HepG2 (cell line): ENCODE measurements around the gene MAP2K5. TPM values are rescaled to one million over a fixed set of nuclear protein-coding genes. Genes with fewer than 3 reads are reported as not detected.
A peak's percentile ranks its signal among the peaks of the same experiment; 100 is the strongest.

ENCODE experiments used
- CBX1 ChIP-seq: IDR thresholded peaks from one replicate; pipeline ENCODE4 v1.6.1; 2016; ENCODE audit warnings: antibody characterized with exemption, low read depth
- CEBPG ChIP-seq: IDR thresholded peaks from 2 replicates; pipeline ENCODE4 v1.6.1; 2016
- KDM5A ChIP-seq: fragments of 200-600 bp; sonication (generic); IDR thresholded peaks from 2 replicates; pipeline ENCODE4 v1.7.0; 2018; ENCODE audit warnings: antibody characterized with exemption, mild to moderate bottlenecking, low read length, borderline replicate concordance
- PLSCR1 ChIP-seq: sonication (generic); formaldehyde crosslinking; IDR thresholded peaks from 2 replicates; pipeline ENCODE4 v1.5.0; 2020; ENCODE audit warnings: missing genetic modification reagents, mild to moderate bottlenecking, borderline replicate concordance
- RELA ChIP-seq: sonication (generic); formaldehyde crosslinking; IDR thresholded peaks from 2 replicates; pipeline ENCODE4 v1.4.0; 2020; ENCODE audit warnings: missing genetic modification reagents
- ZBTB7A ChIP-seq: sonication (generic); formaldehyde crosslinking; IDR thresholded peaks from 2 replicates; pipeline ENCODE4 v1.8.0; 2022; ENCODE audit warnings: mild to moderate bottlenecking, missing genetic modification reagents
- ZFP91 ChIP-seq: sonication (generic); formaldehyde crosslinking; IDR thresholded peaks from 2 replicates; pipeline ENCODE4 v1.9.0; 2022; ENCODE audit warnings: missing genetic modification reagents, mild to moderate bottlenecking, borderline replicate concordance
- ZGPAT ChIP-seq: IDR thresholded peaks from 2 replicates; pipeline ENCODE4 v1.6.1; 2016; ENCODE audit warnings: mild to moderate bottlenecking
- ZMYM3 ChIP-seq: sonication (generic); formaldehyde crosslinking; IDR thresholded peaks from 2 replicates; pipeline ENCODE4 v1.5.1; 2020; ENCODE audit warnings: mild to moderate bottlenecking, missing genetic modification reagents
- ZNF773 ChIP-seq: sonication (generic); formaldehyde crosslinking; IDR thresholded peaks from 2 replicates; pipeline ENCODE4 v1.4.0; 2020; ENCODE audit warnings: missing genetic modification reagents, borderline replicate concordance
- ZSCAN21 ChIP-seq: sonication (generic); formaldehyde crosslinking; IDR thresholded peaks from 2 replicates; pipeline ENCODE4 v1.8.0; 2022; ENCODE audit warnings: mild to moderate bottlenecking, missing genetic modification reagents, moderate library complexity, borderline replicate concordance
- polyA plus RNA-seq, 8 experiments: library from polyadenylated mRNA; depleted of rRNA in 3 of 8; stranded (reverse) in 7 of 8; unstranded in 1 of 8; fragments of >200 nt; fragmentation: Illumina TruSeq in 4 of 8; extraction: Trizol in 4 of 8; gene quantifications; 2 replicates each; pipeline versions ENCODE4 v1.2.1 to v1.2.3, GENCODE V29; 2011 to 2016; ENCODE audit warnings: low read depth in 4 of 8, missing spikeins in 1 of 8, mixed read lengths in 1 of 8; ENCODE audit not compliant: insufficient read depth in 1 of 8
- total RNA-seq, 5 experiments: library from RNA; depleted of rRNA; stranded (reverse); fragments of >200 nt; fragmentation: Illumina TruSeq; extraction: Trizol; gene quantifications; 2 replicates each; pipeline ENCODE4 v1.2.3, GENCODE V29; 2016; ENCODE audit warnings: low read depth in 1 of 5
- TF ChIP-seq, protein P1 (sequence below): sonication (generic); formaldehyde crosslinking; IDR thresholded peaks from one replicate; pipeline ENCODE4 v1.5.1; 2020; ENCODE audit warnings: mild to moderate bottlenecking, missing genetic modification reagents; ENCODE audit errors: not compliant biosample characterization
- TF ChIP-seq, protein P2 (sequence below): sonication (generic); IDR thresholded peaks from 2 replicates; pipeline ENCODE4 v1.6.1; 2016; ENCODE audit warnings: low read depth, borderline replicate concordance
- TF ChIP-seq, protein P3 (sequence below): sonication (generic); formaldehyde crosslinking; IDR thresholded peaks from 2 replicates; pipeline ENCODE4 v1.5.0; 2020; ENCODE audit warnings: missing genetic modification reagents

The MAP2K5 gene
- total and polyA plus RNA-seq, 2 of the 13 experiments (the other 11 are each of a cell fraction or from before 2014, with no cell fraction given): 4.0 to 4.3 TPM

DNA sequence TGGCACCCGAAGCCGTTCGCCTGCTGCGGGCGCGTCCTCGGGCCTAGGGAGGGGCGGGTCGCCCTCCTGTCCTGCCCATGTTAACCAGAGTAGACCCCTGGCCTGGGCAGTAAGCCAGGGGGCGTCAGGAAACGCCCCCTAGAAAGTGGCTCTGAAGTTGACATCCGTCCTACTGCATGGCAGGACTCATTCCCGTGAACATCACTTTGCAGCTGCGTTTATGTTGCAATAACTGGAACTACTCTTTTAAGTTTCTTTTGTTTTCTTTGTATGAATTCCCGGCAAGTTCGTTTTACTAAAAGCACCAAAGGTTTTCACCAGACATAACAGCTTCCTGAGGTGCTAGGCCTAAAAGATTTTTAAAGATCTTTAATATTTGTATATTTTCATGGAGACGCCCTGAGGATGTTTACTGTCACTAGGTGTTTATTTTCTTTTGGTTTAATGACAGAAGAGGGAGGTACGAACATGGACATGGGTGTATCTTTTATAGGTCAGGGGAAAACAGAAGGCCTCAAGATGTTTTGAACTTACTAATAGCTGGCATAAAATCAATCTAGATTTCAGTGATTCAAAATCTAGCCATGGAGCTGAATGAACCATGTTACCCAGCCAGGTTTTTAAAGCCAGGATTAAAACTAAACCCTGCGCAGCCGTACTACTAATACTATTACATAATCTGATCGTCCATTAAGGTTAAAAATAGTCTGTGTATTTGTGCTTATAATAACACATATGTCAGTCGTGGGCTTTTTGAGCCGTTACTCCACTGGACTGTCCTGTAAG is 20.5 kb upstream of the MAP2K5 start (continued):
- TF ChIP-seq PLSCR1 (CRISPR knock-in tag) (no peak), CBX1 (no peak), ZSCAN21 (CRISPR knock-in tag) (no peak), CEBPG (CRISPR knock-in tag) (peak; percentile 66), KDM5A (0 out of 2 replicates have a peak, but pooled peaks have one; percentile 64), ZFP91 (CRISPR knock-in tag) (peak; percentile 23; the same call in 1 of the 2 replicates), RELA (CRISPR knock-in tag) (0 out of 2 replicates have a peak, but pooled peaks have one; percentile 8), ZBTB7A (CRISPR knock-in tag) (peak; percentile 90; the same call in 1 of the 2 replicates), ZNF773 (CRISPR knock-in tag) (no peak), ZMYM3 (CRISPR knock-in tag) (0 out of 2 replicates have a peak, but pooled peaks have one; percentile 0), ZGPAT (CRISPR knock-in tag) (peak; percentile 70)
- TF ChIP-seq, protein P1, sequence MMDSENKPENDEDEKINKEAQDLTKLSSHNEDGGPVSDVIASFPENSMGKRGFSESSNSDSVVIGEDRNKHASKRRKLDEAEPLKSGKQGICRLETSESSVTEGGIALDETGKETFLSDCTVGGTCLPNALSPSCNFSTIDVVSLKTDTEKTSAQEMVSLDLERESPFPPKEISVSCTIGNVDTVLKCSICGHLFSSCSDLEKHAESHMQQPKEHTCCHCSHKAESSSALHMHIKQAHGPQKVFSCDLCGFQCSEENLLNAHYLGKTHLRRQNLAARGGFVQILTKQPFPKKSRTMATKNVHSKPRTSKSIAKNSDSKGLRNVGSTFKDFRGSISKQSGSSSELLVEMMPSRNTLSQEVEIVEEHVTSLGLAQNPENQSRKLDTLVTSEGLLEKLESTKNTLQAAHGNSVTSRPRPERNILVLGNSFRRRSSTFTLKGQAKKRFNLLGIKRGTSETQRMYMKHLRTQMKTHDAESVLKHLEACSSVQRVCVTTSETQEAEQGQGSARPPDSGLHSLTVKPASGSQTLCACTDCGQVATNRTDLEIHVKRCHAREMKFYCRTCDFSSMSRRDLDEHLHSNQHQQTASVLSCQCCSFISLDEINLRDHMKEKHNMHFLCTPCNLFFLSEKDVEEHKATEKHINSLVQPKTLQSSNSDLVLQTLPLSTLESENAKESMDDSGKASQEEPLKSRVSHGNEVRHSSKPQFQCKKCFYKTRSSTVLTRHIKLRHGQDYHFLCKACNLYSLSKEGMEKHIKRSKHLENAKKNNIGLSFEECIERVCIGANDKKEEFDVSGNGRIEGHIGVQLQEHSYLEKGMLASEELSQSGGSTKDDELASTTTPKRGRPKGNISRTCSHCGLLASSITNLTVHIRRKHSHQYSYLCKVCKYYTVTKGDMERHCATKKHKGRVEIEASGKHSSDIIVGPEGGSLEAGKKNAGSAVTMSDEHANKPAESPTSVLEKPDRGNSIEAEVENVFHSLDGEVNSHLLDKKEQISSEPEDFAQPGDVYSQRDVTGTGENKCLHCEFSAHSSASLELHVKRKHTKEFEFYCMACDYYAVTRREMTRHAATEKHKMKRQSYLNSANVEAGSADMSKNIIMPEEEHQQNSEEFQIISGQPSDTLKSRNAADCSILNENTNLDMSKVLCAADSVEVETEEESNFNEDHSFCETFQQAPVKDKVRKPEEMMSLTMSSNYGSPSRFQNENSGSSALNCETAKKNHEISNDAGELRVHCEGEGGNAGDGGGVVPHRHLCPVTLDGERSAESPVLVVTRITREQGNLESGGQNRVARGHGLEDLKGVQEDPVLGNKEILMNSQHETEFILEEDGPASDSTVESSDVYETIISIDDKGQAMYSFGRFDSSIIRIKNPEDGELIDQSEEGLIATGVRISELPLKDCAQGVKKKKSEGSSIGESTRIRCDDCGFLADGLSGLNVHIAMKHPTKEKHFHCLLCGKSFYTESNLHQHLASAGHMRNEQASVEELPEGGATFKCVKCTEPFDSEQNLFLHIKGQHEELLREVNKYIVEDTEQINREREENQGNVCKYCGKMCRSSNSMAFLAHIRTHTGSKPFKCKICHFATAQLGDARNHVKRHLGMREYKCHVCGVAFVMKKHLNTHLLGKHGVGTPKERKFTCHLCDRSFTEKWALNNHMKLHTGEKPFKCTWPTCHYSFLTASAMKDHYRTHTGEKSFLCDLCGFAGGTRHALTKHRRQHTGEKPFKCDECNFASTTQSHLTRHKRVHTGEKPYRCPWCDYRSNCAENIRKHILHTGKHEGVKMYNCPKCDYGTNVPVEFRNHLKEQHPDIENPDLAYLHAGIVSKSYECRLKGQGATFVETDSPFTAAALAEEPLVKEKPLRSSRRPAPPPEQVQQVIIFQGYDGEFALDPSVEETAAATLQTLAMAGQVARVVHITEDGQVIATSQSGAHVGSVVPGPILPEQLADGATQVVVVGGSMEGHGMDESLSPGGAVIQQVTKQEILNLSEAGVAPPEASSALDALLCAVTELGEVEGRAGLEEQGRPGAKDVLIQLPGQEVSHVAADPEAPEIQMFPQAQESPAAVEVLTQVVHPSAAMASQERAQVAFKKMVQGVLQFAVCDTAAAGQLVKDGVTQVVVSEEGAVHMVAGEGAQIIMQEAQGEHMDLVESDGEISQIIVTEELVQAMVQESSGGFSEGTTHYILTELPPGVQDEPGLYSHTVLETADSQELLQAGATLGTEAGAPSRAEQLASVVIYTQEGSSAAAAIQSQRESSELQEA (CRISPR knock-in tag): peak; percentile 28
- TF ChIP-seq, protein P2, sequence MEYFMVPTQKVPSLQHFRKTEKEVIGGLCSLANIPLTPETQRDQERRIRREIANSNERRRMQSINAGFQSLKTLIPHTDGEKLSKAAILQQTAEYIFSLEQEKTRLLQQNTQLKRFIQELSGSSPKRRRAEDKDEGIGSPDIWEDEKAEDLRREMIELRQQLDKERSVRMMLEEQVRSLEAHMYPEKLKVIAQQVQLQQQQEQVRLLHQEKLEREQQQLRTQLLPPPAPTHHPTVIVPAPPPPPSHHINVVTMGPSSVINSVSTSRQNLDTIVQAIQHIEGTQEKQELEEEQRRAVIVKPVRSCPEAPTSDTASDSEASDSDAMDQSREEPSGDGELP: peak; percentile 13; the same call in 1 of the 2 replicates
- TF ChIP-seq, protein P3, sequence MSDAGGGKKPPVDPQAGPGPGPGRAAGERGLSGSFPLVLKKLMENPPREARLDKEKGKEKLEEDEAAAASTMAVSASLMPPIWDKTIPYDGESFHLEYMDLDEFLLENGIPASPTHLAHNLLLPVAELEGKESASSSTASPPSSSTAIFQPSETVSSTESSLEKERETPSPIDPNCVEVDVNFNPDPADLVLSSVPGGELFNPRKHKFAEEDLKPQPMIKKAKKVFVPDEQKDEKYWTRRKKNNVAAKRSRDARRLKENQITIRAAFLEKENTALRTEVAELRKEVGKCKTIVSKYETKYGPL (CRISPR knock-in tag): peak; percentile 60; the same call in 1 of the 2 replicates
